Measurements from ENCODE around the gene PLPP2.

GRCh38 chr19:287381-287871 is 3.8 kb downstream of the PLPP2 start:
- no peak for TF ChIP-seq CTCF (IDR thresholded peaks at IDR 0.05)
- TF ChIP-seq POLR2A (IDR thresholded peaks at IDR 0.05), result no peak

All from heart left ventricle (tissue), 13 donors.